KG1 (cell line): ENCODE measurements around the gene SLC39A1.
A peak's percentile ranks its signal among the peaks of the same experiment; 100 is the strongest.

Experiments
- DNase-seq: peaks from one replicate; lab custom pipeline; 2025; lab: John Stamatoyannopoulos, UW

The SLC39A1 gene

GRCh38 chr1:153946622-153947241 is 16.6 kb downstream of the SLC39A1 start, which contains the start of gene DENND4B:
TSS of gene DENND4B (minus strand) at chr1:153946718. CDS start at chr1:153944374, 2,344 bp downstream.
- no peak for DNase-seq

- peak; percentile 71 for DNase-seq
Observed at GRCh38 chr1:153945795-153946621, 17.3 kb downstream of the SLC39A1 start.

- DNase-seq = peak; percentile 86
Observed at GRCh38 chr1:153945131-153945794, 18.1 kb downstream of the SLC39A1 start.

GRCh38 chr1:153944827-153945117 is 18.6 kb downstream of the SLC39A1 start:
- DNase-seq = no peak

GRCh38 chr1:153944005-153944826 is 19.1 kb downstream of the SLC39A1 start:
- DNase-seq = no peak

- no peak for DNase-seq
Observed at GRCh38 chr1:153942766-153943549, 20.4 kb downstream of the SLC39A1 start.

- no peak for DNase-seq
Observed at GRCh38 chr1:153941826-153942725, 21.3 kb downstream of the SLC39A1 start.

GRCh38 chr1:153940756-153941155 is 22.6 kb downstream of the SLC39A1 start:
- no peak for DNase-seq

GRCh38 chr1:153939476-153939875 is 23.9 kb downstream of the SLC39A1 start:
- DNase-seq = no peak

GRCh38 chr1:153938996-153939395 is 24.3 kb downstream of the SLC39A1 start:
- DNase-seq = no peak

GRCh38 chr1:153937331-153937730 is 26.0 kb downstream of the SLC39A1 start:
- DNase-seq = no peak

- no peak for DNase-seq
Observed at GRCh38 chr1:153936011-153936802, 27.1 kb downstream of the SLC39A1 start.

- DNase-seq = no peak
Observed at GRCh38 chr1:153934746-153935145, 28.6 kb downstream of the SLC39A1 start.

- DNase-seq = no peak
Observed at GRCh38 chr1:153933955-153934354, 29.4 kb downstream of the SLC39A1 start.

- DNase-seq = no peak
Observed at GRCh38 chr1:153933430-153933829, 29.9 kb downstream of the SLC39A1 start.

- DNase-seq = no peak
Observed at GRCh38 chr1:153932156-153933131, 30.9 kb downstream of the SLC39A1 start.

- DNase-seq = no peak
Observed at GRCh38 chr1:153929981-153930948, 33.1 kb downstream of the SLC39A1 start.
